SU-DHL-6 (cell line): Measurements from ENCODE around the gene RTN4.

Experiments used
- H2AFZ ChIP-seq: fragments of 200-600 bp; sonication (generic); 2 replicates; pipeline ENCODE4 v1.6.1; 2014; ENCODE audit warnings: low read depth, mild to moderate bottlenecking, moderate library complexity, mixed read lengths, antibody characterized with exemption, low read length; ENCODE audit not compliant: severe bottlenecking
- H3F3A ChIP-seq: fragments of 200-600 bp; shearing (Covaris generic); 2 replicates; pipeline ENCODE4 v1.6.0; 2016; ENCODE audit warnings: antibody characterized with exemption, mild to moderate bottlenecking; ENCODE audit not compliant: insufficient read depth
- H3K27ac ChIP-seq: fragments of 200-600 bp; sonication (generic); 2 replicates; pipeline ENCODE4 v1.5.1; 2016; ENCODE audit warnings: low read depth, mild to moderate bottlenecking, low read length, moderate library complexity, mixed read lengths
- H3K27me3 ChIP-seq: fragments of 200-600 bp; sonication (generic), shearing (Covaris generic); 2 replicates; pipeline ENCODE4 v1.6.0; 2014; ENCODE audit warnings: mild to moderate bottlenecking, low read length
- H3K36me3 ChIP-seq: fragments of 200-600 bp; sonication (generic); 2 replicates; pipeline ENCODE4 v1.6.1; 2014; ENCODE audit warnings: mild to moderate bottlenecking, low read length, mixed read lengths
- H3K4me2 ChIP-seq: fragments of 300-600, 200-600 bp; shearing (Covaris generic), sonication (generic); 2 replicates; pipeline ENCODE4 v1.6.0; 2014; ENCODE audit warnings: low read length, low read depth, mild to moderate bottlenecking; ENCODE audit not compliant: poor library complexity, severe bottlenecking
- H3K4me3 ChIP-seq: fragments of 200-600 bp; sonication (generic); 2 replicates; pipeline ENCODE4 v1.5.1; 2014; ENCODE audit warnings: antibody characterized with exemption, low read length, mild to moderate bottlenecking, mixed read lengths; ENCODE audit not compliant: insufficient read depth, poor library complexity, severe bottlenecking
- H3K79me2 ChIP-seq: fragments of 200-600 bp; sonication (generic); 2 replicates; pipeline ENCODE4 v1.6.1; 2014; ENCODE audit warnings: mild to moderate bottlenecking, low read length, moderate library complexity; ENCODE audit not compliant: insufficient read depth
- H3K9ac ChIP-seq: fragments of 200-600 bp; sonication (generic); 2 replicates; pipeline ENCODE4 v1.7.0; 2014; ENCODE audit warnings: mild to moderate bottlenecking, low read length
- H3K9me2 ChIP-seq: fragments of 200-600 bp; sonication (generic); replicated peaks from 2 replicates; pipeline ENCODE4 v1.6.1; 2014; ENCODE audit warnings: low read length; ENCODE audit not compliant: insufficient read depth
- H3K9me3 ChIP-seq: fragments of 200-600 bp; sonication (generic); 2 replicates; pipeline ENCODE4 v1.6.1; 2014; ENCODE audit warnings: low read length, mixed read lengths; ENCODE audit not compliant: insufficient read depth
- H4K20me1 ChIP-seq: fragments of 200-600 bp; sonication (generic); 2 replicates; pipeline ENCODE4 v1.6.1; 2014; ENCODE audit warnings: low read depth, mild to moderate bottlenecking, antibody characterized with exemption, low read length, moderate library complexity, mixed read lengths
- CTCF ChIP-seq: fragments of 200-600 bp; sonication (generic); IDR thresholded peaks from one replicate; pipeline ENCODE4 v1.5.1; 2017; ENCODE audit warnings: antibody characterized with exemption, mild to moderate bottlenecking, low read length, moderate library complexity; ENCODE audit not compliant: insufficient read depth, poor library complexity, severe bottlenecking
- EZH2phosphoT487 ChIP-seq: fragments of 200-600 bp; sonication (generic), shearing (Covaris generic); conservative IDR thresholded peaks from 2 replicates; pipeline ENCODE4 v1.6.1; 2018; ENCODE audit warnings: mild to moderate bottlenecking, antibody characterized with exemption, low read length, moderate library complexity, mixed read lengths

RTN4 gene

GRCh38 chr2:55027226-55027625, 23.0 kb downstream of the RTN4 start:
- no peak overlapping the region for H3K27ac ChIP-seq
- H3K79me2 ChIP-seq = peaks cover 94% of the 10 kb centered on the region
- no peaks in the 10 kb centered on the region for H3K27me3 ChIP-seq
- H3K9me2 ChIP-seq = no peaks in the 10 kb centered on the region
- H3K36me3 ChIP-seq = 0 out of 2 replicates have a peak, but pooled peaks cover 2% of the 10 kb centered on the region
- peaks cover 25% of the 10 kb centered on the region; the same call in 1 of the 2 replicates for H4K20me1 ChIP-seq
- TF ChIP-seq CTCF (no peak), EZH2phosphoT487 (no peak)
- no peaks in the 10 kb centered on the region; the same call in 1 of the 2 replicates for H3F3A ChIP-seq
- no peak overlapping the region for H2AFZ ChIP-seq
- H3K4me3 ChIP-seq = no peak overlapping the region
- no peaks in the 10 kb centered on the region for H3K9me3 ChIP-seq
- H3K9ac ChIP-seq = no peak overlapping the region
- H3K4me2 ChIP-seq = no peak overlapping the region

- H3K79me2 ChIP-seq = peaks cover 94% of the 10 kb centered on the region
- H3K27ac ChIP-seq = no peak overlapping the region
- H2AFZ ChIP-seq = no peak overlapping the region
- peaks cover 15% of the 10 kb centered on the region; the same call in 1 of the 2 replicates for H4K20me1 ChIP-seq
- no peaks in the 10 kb centered on the region for H3K9me2 ChIP-seq
- no peaks in the 10 kb centered on the region for H3K27me3 ChIP-seq
- H3K4me2 ChIP-seq = no peak overlapping the region
- TF ChIP-seq EZH2phosphoT487 (no peak), CTCF (no peak)
- 0 out of 2 replicates have a peak, but pooled peaks cover 2% of the 10 kb centered on the region for H3K36me3 ChIP-seq
- no peak overlapping the region for H3K4me3 ChIP-seq
- H3K9me3 ChIP-seq = no peaks in the 10 kb centered on the region
- no peak overlapping the region for H3K9ac ChIP-seq
- peaks cover 4% of the 10 kb centered on the region; the same call in 1 of the 2 replicates for H3F3A ChIP-seq
Measured at GRCh38 chr2:55026202-55026601, 24.0 kb downstream of the RTN4 start.

GRCh38 chr2:55025627-55026026, 24.6 kb downstream of the RTN4 start:
- no peak overlapping the region for H2AFZ ChIP-seq
- no peaks in the 10 kb centered on the region for H3K27me3 ChIP-seq
- peaks cover 10% of the 10 kb centered on the region for H3F3A ChIP-seq
- no peak overlapping the region for H3K9ac ChIP-seq
- H3K9me3 ChIP-seq = no peaks in the 10 kb centered on the region
- no peaks in the 10 kb centered on the region for H3K9me2 ChIP-seq
- no peak overlapping the region for H3K4me2 ChIP-seq
- H3K4me3 ChIP-seq = no peak overlapping the region
- H3K36me3 ChIP-seq = 0 out of 2 replicates have a peak, but pooled peaks cover 2% of the 10 kb centered on the region
- no peak overlapping the region for H3K27ac ChIP-seq
- H4K20me1 ChIP-seq = peaks cover 12% of the 10 kb centered on the region; the same call in 1 of the 2 replicates
- no peak for TF ChIP-seq CTCF
- no peak for TF ChIP-seq EZH2phosphoT487
- peaks cover 91% of the 10 kb centered on the region for H3K79me2 ChIP-seq
